RWPE1 (cell line): ENCODE results near the gene AFF4.

Experiments
- CTCF ChIA-PET: fragments of 350-600 bp; sonication (Branson Sonifier 250); formaldehyde crosslinking; extraction: SDS; loops from one replicate; lab custom pipeline; 2021; lab: Yijun Ruan, JAX
- POLR2A ChIA-PET: fragments of 400-600 bp; formaldehyde crosslinking; extraction: SDS; loops from one replicate; lab custom pipeline; 2020; ENCODE audit warnings: antibody characterized with exemption; ENCODE audit not compliant: low non-redundant PET; lab: Yijun Ruan, JAX
- DNase-seq: peaks from one replicate; pipeline ENCODE4 v3.0.0; 2012; ENCODE audit warnings: low spot score
- H3K27ac ChIP-seq: fragments of 450-650 bp; 2 replicates; pipeline ENCODE4 v1.5.1; 2017
- TF ChIP-seq, protein P1 (sequence below): fragments of 450-650 bp; conservative IDR thresholded peaks from 2 replicates; pipeline ENCODE4 v1.5.1; 2017; ENCODE audit warnings: low read depth, mild to moderate bottlenecking

Gene AFF4

DNA sequence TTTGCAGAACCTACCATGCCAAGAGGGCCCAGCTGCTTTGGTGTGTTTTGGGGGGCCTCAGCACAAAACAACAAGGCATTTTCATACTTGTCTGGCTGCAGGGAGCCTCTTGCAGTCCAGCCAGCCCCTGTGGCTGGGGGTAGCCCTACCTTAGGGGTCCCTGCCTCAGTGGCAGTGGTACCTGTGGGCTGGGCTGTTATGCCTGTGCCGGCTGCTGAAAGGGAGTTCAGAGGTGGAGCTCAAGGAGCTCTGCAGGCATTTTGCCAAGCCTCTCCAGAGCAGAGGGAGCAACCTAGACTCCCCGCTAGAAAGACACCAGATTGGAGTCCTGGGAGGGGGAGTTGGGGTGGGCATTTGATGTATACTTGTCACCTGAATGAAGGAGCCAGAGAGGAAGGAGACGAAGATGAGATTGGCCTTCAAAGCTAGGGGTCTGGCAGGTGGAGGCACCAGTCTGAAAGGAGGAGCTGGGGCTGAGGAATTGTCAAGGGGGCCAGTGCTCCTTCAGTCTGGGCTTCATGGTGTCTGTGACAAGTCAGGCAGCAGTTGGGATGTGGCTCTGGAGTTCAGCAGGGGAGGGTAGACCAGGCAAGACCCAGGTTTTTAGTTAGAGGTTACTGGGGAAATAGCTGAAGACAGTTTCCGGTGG is 134.5 kb downstream of the AFF4 start:
- CTCF ChIA-PET, result interaction anchor here (0.6 to 4.3 kb wide), 19 partner anchors 9 to 274 kb away, joined by 3 to 33 read pairs (median 5); partner anchors contain the start of genes CCNI2, GDF9, LEAP2 and UQCRQ
- H3K27ac ChIP-seq, result no peak overlapping the region
- no peak for DNase-seq
- TF ChIP-seq, protein P1, sequence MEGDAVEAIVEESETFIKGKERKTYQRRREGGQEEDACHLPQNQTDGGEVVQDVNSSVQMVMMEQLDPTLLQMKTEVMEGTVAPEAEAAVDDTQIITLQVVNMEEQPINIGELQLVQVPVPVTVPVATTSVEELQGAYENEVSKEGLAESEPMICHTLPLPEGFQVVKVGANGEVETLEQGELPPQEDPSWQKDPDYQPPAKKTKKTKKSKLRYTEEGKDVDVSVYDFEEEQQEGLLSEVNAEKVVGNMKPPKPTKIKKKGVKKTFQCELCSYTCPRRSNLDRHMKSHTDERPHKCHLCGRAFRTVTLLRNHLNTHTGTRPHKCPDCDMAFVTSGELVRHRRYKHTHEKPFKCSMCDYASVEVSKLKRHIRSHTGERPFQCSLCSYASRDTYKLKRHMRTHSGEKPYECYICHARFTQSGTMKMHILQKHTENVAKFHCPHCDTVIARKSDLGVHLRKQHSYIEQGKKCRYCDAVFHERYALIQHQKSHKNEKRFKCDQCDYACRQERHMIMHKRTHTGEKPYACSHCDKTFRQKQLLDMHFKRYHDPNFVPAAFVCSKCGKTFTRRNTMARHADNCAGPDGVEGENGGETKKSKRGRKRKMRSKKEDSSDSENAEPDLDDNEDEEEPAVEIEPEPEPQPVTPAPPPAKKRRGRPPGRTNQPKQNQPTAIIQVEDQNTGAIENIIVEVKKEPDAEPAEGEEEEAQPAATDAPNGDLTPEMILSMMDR, result no peak
- POLR2A ChIA-PET, result interaction anchor here (1.7 kb wide), 1 partner anchor 37 kb away, joined by 7 read pairs; the partner anchor contains the start of genes GDF9 and UQCRQ

DNA sequence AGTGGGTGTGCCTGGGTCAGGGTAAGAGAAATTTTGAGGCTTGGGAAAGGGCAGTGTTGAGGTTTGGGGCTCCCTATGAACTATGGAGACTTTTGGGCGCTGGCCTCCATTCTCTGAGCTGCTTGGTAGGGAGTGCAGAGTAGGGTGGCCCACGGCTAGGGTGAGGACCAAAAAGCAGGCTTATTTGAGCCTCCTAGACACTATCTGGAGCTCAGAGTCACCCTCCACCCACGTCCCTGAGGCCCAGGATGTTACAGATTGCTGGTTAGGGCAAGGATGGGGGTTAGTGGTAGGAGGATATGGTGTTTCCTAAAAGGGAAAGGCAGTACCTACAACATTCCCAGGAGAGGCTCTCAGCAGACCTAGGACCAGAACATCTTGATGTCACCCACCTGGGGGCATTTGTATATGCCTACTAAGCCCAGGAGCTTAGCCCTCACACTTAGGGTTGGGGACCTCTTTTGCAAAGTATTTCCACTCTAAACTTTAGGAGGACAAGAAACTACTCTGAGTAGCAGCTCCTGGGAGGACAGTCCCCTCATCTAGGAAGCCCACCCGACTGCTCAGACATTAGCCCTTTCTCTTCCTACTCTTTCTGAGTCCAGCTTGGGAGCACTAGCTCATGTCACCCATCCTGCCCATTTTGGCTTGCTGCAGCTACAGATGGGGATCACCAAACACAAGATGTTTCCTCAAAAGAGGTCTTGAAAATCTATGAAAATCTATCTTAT is 135.3 kb downstream of the AFF4 start:
- no peak overlapping the region for H3K27ac ChIP-seq
- POLR2A ChIA-PET, result no interaction called here
- CTCF ChIA-PET, result interaction anchor here (0.6 to 4.3 kb wide), 7 partner anchors 8 to 257 kb away, joined by 4 to 33 read pairs (median 5); no protein-coding TSS in a partner anchor
- TF ChIP-seq, protein P1, result no peak
- no peak for DNase-seq

DNA sequence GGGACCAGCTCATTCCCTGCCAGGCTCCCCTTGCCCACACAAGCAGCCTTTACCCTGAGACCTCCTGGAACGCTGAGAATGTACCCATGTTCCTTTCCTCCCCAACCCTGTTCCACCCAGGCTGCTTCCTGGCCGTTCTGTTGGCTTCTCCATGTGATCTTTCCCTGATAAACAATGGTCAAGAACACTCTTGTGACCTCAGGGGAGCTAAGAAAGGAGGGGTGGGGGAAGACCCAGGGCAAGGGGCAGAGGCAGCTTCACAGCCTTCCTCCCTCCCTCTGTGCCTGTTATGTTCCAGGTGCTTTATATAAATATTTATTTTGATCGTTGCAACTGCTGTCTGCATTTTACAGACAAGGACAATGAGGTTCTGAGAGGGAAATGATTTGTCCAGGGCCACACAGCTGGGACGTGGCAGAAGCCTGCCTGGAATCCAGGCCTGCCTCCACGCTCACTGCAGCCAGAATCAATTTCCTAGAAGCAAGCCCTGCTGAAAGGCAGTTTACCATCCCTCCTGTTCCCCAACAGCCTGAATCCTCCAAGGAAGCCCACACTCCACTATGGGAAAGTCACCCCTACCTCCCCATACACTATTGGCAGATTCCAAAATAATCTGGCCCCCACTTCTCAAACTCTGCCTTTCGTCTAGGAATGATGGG is 136.9 kb downstream of the AFF4 start:
- no peak overlapping the region for H3K27ac ChIP-seq
- ChIA-PET POLR2A (no interaction called here), CTCF (interaction anchor here (1.2 kb wide), 1 partner anchor 12 kb away, joined by 3 read pairs; no protein-coding TSS in a partner anchor)
- DNase-seq, result no peak
- TF ChIP-seq, protein P1, result no peak

DNA sequence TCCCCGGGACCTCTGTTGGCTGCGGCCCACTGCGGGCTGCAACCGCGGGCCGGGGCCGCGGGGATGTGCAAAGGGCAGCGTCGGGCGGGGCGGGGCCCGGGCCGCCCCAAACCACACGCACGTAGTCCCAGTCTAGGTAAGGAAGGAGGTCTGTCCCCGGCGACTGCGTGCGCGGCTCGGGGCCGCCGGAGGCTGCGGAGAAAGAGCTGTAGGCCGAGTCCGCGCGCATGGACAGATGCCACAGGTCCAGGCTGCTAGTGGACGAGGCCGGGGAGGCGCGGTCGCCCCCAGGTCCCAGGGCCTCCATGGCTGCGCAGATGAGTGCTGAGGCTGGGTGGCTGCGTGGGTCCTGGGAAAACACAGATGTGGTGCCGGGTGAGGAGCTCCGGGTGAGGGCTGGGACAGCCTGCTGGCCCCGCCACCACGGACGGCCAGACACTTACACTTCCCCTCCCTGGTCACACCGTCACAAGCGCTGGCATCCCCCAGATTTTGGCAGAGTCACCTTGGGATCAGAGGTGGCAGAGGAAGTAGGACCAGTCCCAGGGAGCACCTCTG is 137.5 kb downstream of the AFF4 start:
- no peak overlapping the region for H3K27ac ChIP-seq
- no peak for DNase-seq
- ChIA-PET POLR2A (interaction anchor here (0.6 kb wide), 1 partner anchor 35 kb away, joined by 9 read pairs; no protein-coding TSS in a partner anchor), CTCF (interaction anchor here (1.2 kb wide), 1 partner anchor 11 kb away, joined by 3 read pairs; no protein-coding TSS in a partner anchor)
- TF ChIP-seq, protein P1, result no peak
